HG03457 (cell line): ENCODE results near the gene SLC16A9.
"Not testable (repeated sequence)": the region's sequence is repeated elsewhere in the genome, so short reads cannot be mapped to it uniquely, and the experiment has no call there.

ENCODE experiments used
- ATAC-seq: cut with Tn5 transposase; IDR thresholded peaks from one replicate; pipeline ENCODE4 v1.9.1; 2021; ENCODE audit warnings: moderate number of reproducible peaks; ENCODE audit not compliant: unreplicated experiment

Gene SLC16A9

DNA sequence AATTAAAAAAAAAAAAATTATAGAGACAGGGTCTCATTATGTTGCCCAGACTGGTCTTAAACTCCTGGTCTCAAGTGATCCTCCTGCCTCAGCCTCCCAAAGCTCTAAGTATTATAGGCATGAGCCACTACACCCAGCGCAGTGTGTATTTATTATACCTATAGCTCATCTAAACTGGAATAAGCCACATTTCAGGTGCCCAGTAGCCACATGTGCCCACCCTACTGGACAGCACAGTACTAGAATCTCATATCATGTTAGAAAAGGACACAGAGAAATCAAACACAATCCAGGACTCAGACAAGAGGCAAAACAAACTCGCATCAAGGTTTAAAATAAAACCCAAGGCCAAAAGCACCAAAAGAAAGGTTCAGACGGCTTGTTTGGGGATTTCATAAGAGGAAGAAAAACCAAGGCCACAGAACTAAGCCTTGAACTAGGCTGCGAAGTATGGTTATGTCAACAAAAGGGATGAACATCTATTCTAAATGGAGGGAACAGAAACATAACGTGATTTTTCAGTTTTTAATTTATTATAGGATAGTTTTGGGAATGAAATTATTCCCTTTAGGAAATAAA is 32.3 kb downstream of the SLC16A9 start:
- no peak for ATAC-seq

DNA sequence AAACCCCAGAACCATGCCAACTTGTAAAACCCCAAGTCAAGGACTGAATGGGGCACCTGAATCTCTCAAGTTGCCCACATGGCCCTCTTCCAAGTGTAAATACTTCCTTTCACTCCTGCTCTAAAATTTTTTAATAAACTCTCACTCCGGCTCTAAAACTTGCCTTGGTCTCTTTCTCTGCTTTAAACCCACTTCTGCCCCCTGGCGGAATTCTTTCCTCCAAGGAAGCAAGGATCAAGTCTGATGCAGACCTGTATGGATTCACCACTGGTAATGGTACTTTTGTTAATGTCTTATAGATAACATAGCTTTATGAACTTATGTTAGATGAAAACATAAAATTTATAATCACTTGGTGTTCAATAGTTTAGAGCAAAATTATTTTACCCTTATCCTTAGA is 33.8 kb downstream of the SLC16A9 start:
- ATAC-seq: no peak

DNA sequence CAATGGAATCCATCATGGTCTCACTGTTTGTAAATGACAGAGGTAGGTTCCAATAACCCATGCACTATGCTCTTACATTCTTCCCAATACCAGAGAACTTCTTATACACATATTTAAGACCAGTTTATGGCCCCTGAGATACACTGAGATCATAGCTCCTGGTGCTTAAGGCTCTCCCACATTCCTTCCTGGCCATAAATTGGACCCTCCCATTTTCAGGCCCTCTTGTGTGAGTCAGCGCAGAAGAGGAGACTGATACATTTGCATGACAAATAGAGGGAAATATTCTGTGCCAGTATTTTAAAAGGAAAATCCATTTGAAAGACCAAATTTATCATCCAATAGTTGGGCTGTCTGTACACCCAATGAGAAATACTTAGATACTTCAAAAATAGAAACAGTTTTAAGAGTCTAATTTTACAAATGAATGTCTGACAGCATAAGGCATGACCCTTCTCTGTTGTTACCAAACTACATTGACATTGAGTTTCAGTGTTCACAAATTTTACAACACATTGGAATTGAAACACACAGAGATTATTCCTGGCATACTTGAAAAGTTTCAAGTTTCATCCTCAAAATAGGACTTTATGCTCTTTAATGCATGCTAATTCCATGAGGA is 35.3 kb downstream of the SLC16A9 start:
- no peak for ATAC-seq

DNA sequence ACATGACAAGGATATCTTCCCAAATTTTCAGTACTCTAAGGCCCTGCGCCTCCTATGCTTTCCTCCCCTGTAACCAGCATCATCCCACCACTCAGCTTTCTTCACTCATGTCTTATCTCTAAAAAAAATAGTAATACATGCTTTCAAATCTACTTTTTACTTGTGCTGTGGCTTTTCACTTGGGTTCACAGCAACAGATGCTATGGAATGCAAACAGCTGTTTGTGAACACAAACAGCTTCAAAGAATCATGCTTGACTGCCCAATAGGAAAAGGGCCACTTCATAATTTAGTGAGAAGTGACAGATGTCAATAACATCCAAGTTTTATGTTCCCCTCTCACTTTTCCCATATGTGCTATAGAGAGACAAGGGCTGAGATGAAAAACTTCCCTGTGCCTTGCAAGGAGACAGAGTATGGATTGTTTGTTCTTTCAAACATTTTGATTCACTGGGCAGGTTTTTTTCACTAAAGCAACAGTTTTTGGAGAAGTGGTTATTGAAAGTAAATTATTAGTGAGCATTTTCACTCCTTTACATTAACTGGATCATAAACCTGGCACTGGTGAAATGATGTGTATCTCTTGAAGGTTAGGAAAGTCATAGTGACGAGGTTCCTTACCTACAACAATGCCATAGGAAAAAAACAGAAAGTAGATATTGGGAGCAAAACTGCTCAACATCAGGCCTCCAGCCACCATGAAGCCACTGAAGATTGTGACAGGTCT is 37.3 kb downstream of the SLC16A9 start:
- ATAC-seq: no peak

DNA sequence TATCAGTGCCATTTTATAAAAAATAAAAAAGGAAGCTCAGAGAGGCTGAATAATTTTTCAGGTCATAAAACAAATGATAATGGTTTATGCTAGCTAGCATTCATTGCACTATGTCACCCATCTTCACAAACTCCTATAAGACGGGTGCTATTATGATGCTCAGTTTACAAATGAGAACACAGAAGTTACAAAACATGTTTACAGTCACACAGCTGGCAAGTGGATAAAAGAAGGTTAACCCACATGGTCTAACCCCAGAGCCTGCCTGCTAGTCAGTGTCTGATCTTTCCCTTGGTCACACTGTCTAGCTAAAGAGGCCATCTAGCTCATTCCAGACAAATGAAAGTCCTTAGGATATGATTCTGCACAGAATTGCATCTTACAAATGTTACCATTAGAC is 39.4 kb downstream of the SLC16A9 start:
- no peak for ATAC-seq

DNA sequence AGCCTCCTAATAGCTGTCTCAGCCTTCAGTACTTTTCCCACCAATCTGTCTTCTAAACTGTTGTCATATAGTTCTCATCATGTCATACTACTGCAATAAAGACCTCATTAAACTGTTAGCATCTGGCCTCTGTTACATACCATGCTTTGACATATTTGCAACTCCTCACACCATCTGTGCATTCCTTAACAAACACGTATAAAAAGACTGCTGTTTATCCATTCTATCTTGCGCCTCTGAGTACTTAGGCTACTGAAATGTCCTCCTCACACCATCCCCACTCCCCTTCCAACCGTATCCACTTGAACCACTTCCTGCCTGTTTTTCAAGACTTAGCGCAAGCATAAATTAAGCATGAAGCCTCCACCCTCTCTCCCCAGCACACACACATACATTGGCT is 41.6 kb downstream of the SLC16A9 start:
- ATAC-seq: no peak

DNA sequence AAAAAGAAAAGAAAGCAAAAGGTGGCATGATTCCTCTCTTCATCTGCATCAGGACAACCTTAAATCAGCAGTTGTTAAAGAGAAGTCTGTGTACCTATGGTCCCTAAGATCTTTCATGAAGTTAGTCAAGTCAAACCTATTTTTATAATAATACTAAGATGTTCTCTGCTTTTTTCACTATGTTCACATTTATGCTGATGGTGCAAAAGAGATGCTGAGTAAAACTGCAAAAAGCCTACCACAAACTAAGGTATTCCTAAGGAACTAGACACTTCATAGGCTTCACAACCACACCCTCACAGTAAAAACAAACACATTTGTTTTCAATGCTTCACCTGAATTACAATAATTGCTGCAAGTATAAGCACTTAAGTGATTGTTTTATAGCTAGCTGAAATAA is 43.3 kb downstream of the SLC16A9 start:
- no peak for ATAC-seq

DNA sequence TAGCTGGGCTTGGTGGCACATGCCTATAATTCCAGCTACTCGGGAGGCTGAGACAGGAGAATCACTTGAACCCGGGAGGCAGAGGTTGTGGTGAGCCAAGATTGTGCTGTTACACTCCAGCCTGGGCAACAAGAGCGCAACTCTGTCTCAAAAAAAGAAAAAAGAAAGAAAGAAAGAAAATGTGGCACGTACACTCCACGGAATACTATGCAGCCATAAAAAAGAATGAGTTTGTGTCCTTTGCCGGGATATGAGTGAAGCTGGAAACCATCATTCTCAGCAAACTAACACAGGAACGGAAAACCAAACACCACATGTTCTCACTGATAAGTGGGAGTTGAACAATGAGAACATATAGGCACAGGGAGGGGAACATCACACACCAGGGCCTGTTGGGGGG is 46.4 kb downstream of the SLC16A9 start:
- not testable (repeated sequence) for ATAC-seq

DNA sequence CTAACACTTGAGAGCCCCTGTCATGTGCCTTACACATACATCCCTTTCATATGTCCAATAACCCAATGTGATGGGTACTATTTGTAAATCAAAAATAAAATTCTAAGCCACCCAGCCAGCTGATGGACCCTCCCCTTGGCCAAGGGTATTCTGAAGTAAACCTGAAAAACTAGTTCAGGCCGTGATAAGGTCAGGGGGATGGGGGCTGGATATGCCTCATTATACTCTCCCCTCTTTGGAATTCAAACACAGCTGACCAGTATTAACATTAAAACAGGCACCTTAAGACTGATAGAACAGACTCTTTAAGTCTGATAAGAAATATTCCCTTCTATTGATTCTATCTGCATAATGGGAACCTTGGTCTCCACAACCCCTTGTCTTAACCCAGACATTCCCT is 51.9 kb downstream of the SLC16A9 start:
- no peak for ATAC-seq

DNA sequence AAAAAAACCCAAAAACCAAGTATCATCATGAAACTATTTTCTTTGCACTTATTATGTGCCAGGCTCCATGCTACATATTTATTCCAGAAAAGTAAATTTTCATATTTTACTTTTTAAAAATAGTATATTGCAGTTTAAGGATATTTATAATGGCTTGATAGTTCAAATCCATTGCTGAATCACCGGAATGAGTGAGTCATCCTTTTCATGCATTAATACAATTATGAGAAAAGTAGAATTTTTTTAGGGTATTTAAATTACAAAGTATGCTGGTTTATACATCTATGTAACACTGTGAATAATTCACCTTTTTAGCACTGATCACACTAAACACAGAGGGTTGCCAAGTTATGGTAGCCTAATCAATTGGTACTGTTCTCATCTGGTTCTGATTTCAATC is 54.3 kb downstream of the SLC16A9 start:
- no peak for ATAC-seq

DNA sequence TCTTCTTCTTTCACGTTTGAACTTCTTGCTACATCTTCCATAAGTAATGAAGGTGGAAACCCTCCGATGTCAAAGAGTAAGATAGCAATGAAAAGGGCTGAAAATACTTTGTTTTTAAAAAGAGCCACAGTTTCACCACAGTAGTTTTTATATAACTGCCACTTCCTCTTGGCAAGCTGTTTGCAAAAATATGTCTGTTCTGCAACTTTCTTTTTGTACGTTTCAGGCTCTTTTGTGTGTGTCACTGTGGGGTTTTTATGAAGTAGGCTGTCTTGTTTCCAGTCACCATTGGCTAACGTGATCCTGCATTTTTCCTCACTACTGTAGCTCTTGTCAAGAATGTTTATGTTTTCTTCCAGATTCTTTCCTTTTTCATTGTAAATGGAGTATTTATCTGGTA is 55.6 kb downstream of the SLC16A9 start:
- ATAC-seq: no peak

DNA sequence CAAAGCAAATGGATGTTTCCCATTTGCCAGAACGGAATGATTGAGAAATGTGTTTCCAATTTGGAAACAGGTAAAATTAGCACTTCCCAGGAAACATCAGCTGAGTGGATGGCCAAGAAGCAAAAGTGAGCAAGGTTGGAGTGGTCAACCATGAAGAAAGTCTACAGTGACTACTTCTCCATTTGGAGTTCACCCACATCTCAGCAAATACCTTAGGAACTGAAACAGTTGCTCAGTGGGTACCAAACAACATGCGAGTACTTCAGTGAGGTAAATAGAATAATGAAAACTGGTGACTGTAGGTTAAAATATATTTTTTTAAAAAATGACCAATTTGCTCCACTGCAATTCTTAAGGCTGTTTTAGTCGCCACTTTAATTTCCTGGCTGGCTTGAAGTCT is 57.7 kb downstream of the SLC16A9 start:
- ATAC-seq: no peak

DNA sequence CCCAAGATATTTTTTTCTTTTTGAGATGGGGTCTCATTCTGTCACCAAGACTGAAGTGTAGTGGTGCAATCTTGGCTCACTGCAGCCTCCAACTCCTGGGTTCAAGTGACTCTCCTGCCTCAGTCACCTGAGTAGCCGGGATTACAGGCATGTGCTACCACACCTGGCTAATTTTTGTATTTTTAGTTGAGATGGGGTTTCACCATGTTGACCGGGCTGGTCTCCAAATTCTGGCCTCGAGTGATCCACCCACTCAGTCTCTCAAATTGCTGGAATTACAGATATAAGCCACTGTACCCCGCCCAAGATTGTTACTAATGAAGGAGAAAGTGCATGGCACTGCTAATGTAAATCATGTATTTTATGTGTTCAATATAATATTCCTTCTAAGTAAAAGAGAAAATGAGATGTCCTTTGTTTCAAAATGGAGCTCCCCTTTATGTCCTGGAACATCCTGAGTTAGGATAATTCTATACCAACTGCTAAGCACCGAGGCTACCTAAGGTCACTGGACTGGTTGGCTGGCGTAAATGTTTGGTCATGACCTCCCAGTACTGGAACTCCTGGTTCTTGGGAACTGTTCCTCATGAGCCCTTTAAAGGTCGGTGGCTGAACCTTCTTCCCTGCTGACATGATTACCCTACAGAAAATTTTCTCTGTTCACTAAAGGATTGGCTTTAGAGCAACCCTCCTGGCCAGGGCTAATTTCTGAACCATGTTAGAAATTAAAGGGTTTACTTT is 59.9 kb downstream of the SLC16A9 start:
- ATAC-seq: no peak

DNA sequence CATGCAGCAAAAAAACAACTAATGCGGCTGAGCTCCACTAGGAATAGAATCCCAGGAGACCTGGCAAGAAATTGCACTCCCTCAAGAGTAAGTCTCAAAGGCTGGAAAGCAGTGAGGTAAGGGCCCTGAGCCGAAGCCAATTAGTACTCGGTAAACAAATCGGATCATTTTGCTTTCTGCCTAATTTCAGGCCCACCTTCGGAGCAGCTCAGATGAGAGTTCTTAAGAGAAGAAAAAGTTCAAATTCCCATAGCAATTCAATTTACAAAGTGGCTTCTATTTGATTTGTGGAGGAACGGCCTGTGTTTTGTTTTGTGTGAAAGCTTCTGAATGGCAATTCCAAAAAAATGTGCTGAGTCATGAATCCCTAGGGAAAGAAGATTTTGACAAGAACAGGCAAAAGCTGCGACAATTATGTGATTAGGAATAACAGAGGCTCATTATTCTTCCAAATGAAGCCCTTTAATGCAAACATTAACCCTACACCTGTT is 60.9 kb downstream of the SLC16A9 start:
- ATAC-seq: no peak

DNA sequence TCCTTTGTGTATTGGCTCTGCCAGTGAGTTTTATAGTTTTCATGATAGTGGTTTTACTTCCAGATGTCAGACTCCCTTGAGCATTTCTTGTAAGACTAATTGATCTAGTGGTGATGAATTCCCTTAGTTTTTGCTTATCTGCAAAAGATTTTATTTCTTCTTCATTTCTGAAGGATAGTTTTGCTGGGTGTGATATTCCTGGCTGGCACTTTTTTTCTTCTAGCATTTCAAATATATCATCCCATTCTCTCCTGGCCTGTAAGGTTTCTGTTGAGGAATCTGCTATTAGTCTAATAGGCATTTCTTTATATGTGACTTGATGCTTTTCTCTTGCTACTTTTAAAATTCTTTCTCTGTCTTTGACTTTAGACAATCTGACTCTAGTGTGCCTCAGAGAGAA is 64.8 kb downstream of the SLC16A9 start:
- no peak for ATAC-seq

DNA sequence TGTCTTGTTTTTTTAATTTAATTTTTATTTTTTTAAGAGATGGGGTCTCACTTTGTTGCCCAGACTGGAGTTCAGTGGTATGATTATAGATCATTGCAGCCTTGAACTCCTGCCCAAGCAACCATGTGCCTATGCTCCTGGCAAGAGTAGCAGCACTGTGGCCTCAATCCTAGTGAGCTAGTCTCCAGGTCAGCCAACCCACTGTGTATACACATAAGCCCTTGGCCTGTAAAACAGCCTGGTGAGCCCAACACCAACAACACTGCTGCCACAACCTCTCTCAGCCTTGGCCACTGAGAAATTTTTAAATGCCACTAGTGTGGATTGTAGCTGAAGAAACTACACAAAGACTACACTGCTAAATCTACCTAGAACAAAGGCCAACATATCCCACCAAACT is 68.0 kb downstream of the SLC16A9 start:
- ATAC-seq: not testable (repeated sequence)

DNA sequence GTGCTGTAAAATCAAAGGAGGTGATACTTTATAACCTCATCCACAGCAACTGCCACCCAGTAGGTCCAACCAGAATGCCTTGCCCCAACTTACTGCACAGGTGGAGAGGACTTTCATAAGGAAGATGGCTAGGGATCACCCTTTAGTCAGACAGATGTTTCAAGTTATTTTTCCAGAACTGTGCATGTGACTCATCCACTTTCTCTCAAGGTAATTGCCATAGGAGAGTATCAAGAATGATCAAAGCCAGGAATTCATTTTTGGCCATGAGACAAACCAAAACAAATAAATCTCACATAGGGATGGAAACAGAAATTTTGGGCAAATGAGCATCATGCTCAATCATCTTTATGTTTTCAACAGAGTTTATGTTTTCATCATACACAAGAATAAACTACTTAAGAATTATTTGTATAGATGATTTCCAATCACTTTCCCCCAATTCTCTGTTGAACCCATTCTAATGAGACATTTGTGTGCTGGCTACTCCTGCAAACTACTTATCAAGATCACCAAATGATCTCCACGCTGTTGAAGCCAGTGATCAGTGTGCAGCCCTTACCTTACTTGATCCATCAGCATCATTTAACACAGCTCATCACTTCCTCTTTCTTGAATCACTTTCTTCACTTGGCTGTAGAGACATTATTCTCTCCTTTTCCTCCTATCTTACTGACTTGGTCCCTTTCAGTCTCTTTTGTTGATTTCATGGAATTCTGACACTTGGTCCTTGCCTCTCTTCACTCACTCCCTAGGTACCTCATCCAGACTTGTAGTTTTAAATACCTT is 74.0 kb downstream of the SLC16A9 start:
- ATAC-seq: no peak

DNA sequence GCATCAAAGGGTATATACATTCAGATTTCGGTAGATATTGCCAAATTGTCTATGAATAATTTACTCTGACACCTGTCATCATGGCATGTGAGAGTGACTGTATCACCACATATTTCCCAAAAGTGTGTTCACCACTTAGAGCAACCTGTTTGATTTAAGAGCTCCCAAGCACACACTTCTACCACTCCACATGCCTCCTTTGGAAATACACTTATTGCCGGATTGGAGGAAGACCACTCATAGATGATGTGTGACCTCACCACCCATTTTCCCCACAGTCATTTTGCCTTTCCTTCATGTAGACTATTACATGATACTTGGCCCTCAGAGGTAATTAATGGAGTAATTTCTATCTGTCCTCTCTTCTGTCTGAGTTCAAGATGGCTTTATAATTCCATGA is 75.5 kb downstream of the SLC16A9 start:
- no peak for ATAC-seq

DNA sequence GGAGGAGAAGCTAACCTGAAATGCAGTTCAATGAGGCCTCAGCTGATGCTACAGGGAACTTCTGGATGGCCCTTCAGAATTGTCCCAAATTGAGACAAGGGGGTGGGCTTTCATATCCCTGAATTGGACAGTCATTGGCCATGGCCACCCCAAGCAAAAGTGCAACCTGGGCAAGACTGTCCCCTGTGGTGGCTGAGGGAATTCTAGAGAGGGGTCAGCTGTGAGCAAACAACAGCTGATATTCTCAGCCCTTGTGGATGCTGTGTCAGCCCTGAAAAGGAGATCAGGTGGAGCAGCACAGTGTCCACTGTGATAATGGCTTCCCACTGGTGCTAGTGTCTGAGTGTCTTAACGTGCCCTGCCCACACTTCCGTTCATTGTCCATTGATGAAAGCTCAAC is 76.6 kb downstream of the SLC16A9 start:
- no peak for ATAC-seq

DNA sequence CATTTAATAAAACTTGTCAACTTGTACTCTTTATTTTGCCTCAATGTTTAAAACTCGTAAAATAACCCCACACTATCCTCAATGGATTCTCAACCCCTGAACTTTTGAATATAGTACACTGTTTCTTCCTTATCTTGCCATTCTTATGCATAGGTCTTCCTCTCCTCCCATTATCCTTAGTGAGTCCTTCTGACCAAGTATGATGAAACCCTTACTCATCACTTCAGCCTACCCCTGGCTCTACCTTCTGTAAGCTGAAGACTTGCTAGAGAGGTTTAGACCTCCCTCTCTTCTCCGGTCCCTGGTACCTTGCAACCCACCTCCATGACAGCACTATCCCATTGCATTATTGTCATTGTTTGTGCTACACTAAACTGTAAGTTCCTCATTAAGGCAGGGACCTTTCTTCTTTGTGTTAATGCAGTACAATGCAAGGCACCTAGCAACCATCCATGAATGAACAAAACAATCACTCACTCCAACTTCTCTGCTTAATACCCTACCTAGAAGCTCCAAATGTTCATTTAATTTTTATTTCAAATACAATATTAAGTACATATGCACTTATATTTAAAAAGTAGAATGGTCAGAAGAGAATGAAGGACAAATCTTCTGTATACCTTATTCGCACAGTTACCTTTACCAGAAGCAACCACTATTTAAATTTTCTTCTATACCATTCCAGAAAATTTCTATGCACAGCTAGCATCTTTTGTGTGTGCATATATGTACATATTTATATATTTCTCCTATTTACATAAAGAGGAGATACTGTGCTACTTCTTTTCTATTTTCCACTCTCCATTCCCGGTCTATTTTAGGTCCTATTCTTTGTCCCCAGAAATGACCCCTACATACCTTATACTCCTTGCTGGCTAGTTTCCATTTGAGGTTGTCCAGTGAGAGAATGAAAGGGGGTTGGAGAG is 77.5 kb downstream of the SLC16A9 start:
- no peak for ATAC-seq
